NCI-H1417 treated with DMSO at 0.1 percent for 48 hours (cell line): ENCODE measurements around the gene AIF1.

Source experiments
- DNase-seq: peaks from one replicate; lab custom pipeline; 2025; lab: John Stamatoyannopoulos, UW

The AIF1 gene

GRCh38 chr6:31620586-31621319 lies 5.7 kb downstream of the AIF1 start, which contains the start of gene PRRC2A:
PRRC2A (plus strand) TSS chr6:31620715; CDS start chr6:31622790, 2,075 bp downstream.
- DNase-seq = no peak

- no peak for DNase-seq
Observed at GRCh38 chr6:31621320-31621939, 6.4 kb downstream of the AIF1 start.

- no peak for DNase-seq
Observed at GRCh38 chr6:31621991-31622390, 7.0 kb downstream of the AIF1 start.

- no peak for DNase-seq
Observed at GRCh38 chr6:31622684-31623091, 7.7 kb downstream of the AIF1 start.

- no peak for DNase-seq
Observed at GRCh38 chr6:31624070-31624469, 9.0 kb downstream of the AIF1 start.

- no peak for DNase-seq
Observed at GRCh38 chr6:31626952-31627351, 11.9 kb downstream of the AIF1 start.

- DNase-seq = no peak
Observed at GRCh38 chr6:31627690-31628287, 12.8 kb downstream of the AIF1 start.

GRCh38 chr6:31629014-31629413 lies 14.0 kb downstream of the AIF1 start:
- no peak for DNase-seq

- no peak for DNase-seq
Observed at GRCh38 chr6:31630177-31630934, 15.3 kb downstream of the AIF1 start.

- DNase-seq = no peak
Observed at GRCh38 chr6:31631209-31631608, 16.2 kb downstream of the AIF1 start.

GRCh38 chr6:31631681-31632278 lies 16.7 kb downstream of the AIF1 start:
- DNase-seq = no peak

- no peak for DNase-seq
Observed at GRCh38 chr6:31632279-31632946, 17.4 kb downstream of the AIF1 start.

GRCh38 chr6:31633447-31633846 lies 18.4 kb downstream of the AIF1 start:
- DNase-seq = no peak

- DNase-seq = no peak
Observed at GRCh38 chr6:31634131-31634530, 19.1 kb downstream of the AIF1 start.

- DNase-seq = no peak
Observed at GRCh38 chr6:31634969-31635575, 20.0 kb downstream of the AIF1 start.

- DNase-seq = no peak
Observed at GRCh38 chr6:31636698-31637596, 21.9 kb downstream of the AIF1 start.

- no peak for DNase-seq
Observed at GRCh38 chr6:31639043-31639442, 24.0 kb downstream of the AIF1 start.

- DNase-seq = no peak
Observed at GRCh38 chr6:31639449-31639861, 24.4 kb downstream of the AIF1 start.

- no peak for DNase-seq
Observed at GRCh38 chr6:31640612-31641011, 25.6 kb downstream of the AIF1 start.

- no peak for DNase-seq
Observed at GRCh38 chr6:31641370-31641769, 26.3 kb downstream of the AIF1 start.
